Left colon (tissue), 2 donors: ENCODE measurements around the gene ANKRD29. TPM values are rescaled to one million over a fixed set of nuclear protein-coding genes. Genes with fewer than 3 reads are reported as not detected.

Source experiments
- ATAC-seq: fragments of 200-7000 bp; cut with Tn5 transposase; one replicate; pipeline ENCODE4 v1.9.1; 2020; ENCODE audit warnings: mild to moderate bottlenecking, moderate library complexity
- DNase-seq, 2 donors: peaks; one replicate each; pipeline ENCODE4 v3.0.0-alpha.2; 2020
- intact Hi-C, 2 donors: fragments of 100-400 bp; cut with DNase I in 1 of 2; cut with micrococcal nuclease in 1 of 2; formaldehyde crosslinking; loops; one replicate each; pipeline versions ENCODE4 v1.11.2 to v1.14.0; 2022; cut with DNase I, micrococcal nuclease
- total RNA-seq, 2 donors: library from RNA; stranded (reverse); fragmentation: NEBNext Ultra II Directional; extraction: Animal tissue kit (Norgen Biotek cat#: 25700); gene quantifications; one replicate each; pipeline ENCODE4 v1.2.1, GENCODE V29; 2021
- donor health status: DM: no; HTN: no; CAD: no.
- donor health status: DM: yes; HTN: yes; CAD: no.

Gene ANKRD29
- total RNA-seq, 2 donors from 2014 or later = 1.2 to 2.5 TPM

GRCh38 chr18:23551978-23552377, 110.7 kb downstream of the ANKRD29 start:
- intact Hi-C loops = no loop called here
- no peak for ATAC-seq
- DNase-seq = no peak

- DNase-seq (no peak), ATAC-seq (no peak)
- intact Hi-C loops = no loop called here
Observed at GRCh38 chr18:23550898-23551297, 111.8 kb downstream of the ANKRD29 start.

Other genes starting within 250 kb of the ANKRD29 start
- 100 to 1,000 TPM; 172 to 181 TPM for gene RIOK3, start 209.6 kb downstream of the ANKRD29 start, total RNA-seq
- gene RMC1, start 159.4 kb downstream of the ANKRD29 start, total RNA-seq = 10 to 100 TPM; 28.5 to 33.5 TPM
- 10 to 100 TPM; 36.5 to 43.2 TPM for gene NPC1, start 76.4 kb downstream of the ANKRD29 start, total RNA-seq
- gene LAMA3, start 26.5 kb upstream of the ANKRD29 start, total RNA-seq = 10 to 100 TPM; 33.2 to 98.0 TPM